Measurements from ENCODE around the gene IL3RA. TPM values are rescaled to one million over a fixed set of nuclear protein-coding genes. Genes with fewer than 3 reads are reported as not detected.
A peak's percentile ranks its signal among the peaks of the same experiment; 100 is the strongest.

The IL3RA gene
- total and polyA plus RNA-seq, 5 donors from 2014 or later: 0.18 to 1.2 TPM; not detected in 3

- ATAC-seq (ENCODE audit: low read depth in 2 of 2): peak; percentile 8 to 13
- no peaks in the 10 kb centered on the region for H3K9me3 Mint-ChIP-seq
- no peak for DNase-seq
- Histone ChIP-seq H3K4me1 (ENCODE audit: control insufficient read depth, insufficient read depth, low read length, poor library complexity, severe bottlenecking) (peaks cover 31% of the 10 kb centered on the region), H3K27me3 (ENCODE audit: control insufficient read depth, insufficient read depth, low read length) (no peaks in the 10 kb centered on the region), H3K27ac (ENCODE audit: insufficient read depth, low read length, poor library complexity, severe bottlenecking) (peak overlapping the region; percentile 97), H3K4me3 (ENCODE audit: low read depth, low read length) (peak overlapping the region; percentile 68), H3K36me3 (ENCODE audit: control insufficient read depth, insufficient read depth, low read length) (peaks cover 28% of the 10 kb centered on the region), H3K9me3 (ENCODE audit: control insufficient read depth in 2 of 2, low read length in 2 of 2) (no peaks in the 10 kb centered on the region)
- no peaks in the 10 kb centered on the region for H3K27me3 Mint-ChIP-seq
- peaks cover 4 to 64% (median 18%) of the 10 kb centered on the region in 4 donors for H3K4me1 Mint-ChIP-seq
- peak overlapping the region; percentile 89 to 96 (median 94) for H3K4me3 Mint-ChIP-seq
- H3K27ac Mint-ChIP-seq: peak overlapping the region; percentile 56 to 90 (median 84)
- peaks cover 23% of the 10 kb centered on the region for H3K36me3 Mint-ChIP-seq
Observed at GRCh38 chrX:1392376-1393068, 55.9 kb downstream of the IL3RA start.

- Mint-ChIP-seq H3K4me3 (peak overlapping the region; percentile 86 to 94 (median 88)), H3K36me3 (peaks cover 11% of the 10 kb centered on the region), H3K4me1 (peaks cover 4 to 49% (median 11%) of the 10 kb centered on the region in 4 donors), H3K9me3 (no peaks in the 10 kb centered on the region), H3K27me3 (no peaks in the 10 kb centered on the region), H3K27ac (peak overlapping the region; percentile 72 to 80 (median 76))
- Histone ChIP-seq H3K27ac (ENCODE audit: insufficient read depth, low read length, poor library complexity, severe bottlenecking) (no peak overlapping the region), H3K4me1 (ENCODE audit: control insufficient read depth, insufficient read depth, low read length, poor library complexity, severe bottlenecking) (peaks cover 28% of the 10 kb centered on the region), H3K36me3 (ENCODE audit: control insufficient read depth, insufficient read depth, low read length) (peaks cover 13% of the 10 kb centered on the region), H3K4me3 (ENCODE audit: low read depth, low read length) (no peak overlapping the region), H3K27me3 (ENCODE audit: control insufficient read depth, insufficient read depth, low read length) (no peaks in the 10 kb centered on the region), H3K9me3 (ENCODE audit: control insufficient read depth in 2 of 2, low read length in 2 of 2) (no peaks in the 10 kb centered on the region)
- no peak for ATAC-seq (ENCODE audit: low read depth in 2 of 2)
- DNase-seq: no peak
Observed at GRCh38 chrX:1393871-1394615, 57.5 kb downstream of the IL3RA start.

GRCh38 chrX:1394731-1395501 is 58.3 kb downstream of the IL3RA start:
- peaks cover 4% of the 10 kb centered on the region for H3K36me3 ChIP-seq (ENCODE audit: control insufficient read depth, insufficient read depth, low read length)
- Mint-ChIP-seq H3K27me3 (no peaks in the 10 kb centered on the region), H3K36me3 (peaks cover 11% of the 10 kb centered on the region), H3K4me3 (peak overlapping the region; percentile 8 to 89 (median 74)), H3K9me3 (no peaks in the 10 kb centered on the region), H3K27ac (peak overlapping the region in 2 of 3 donors; percentile 36 to 56), H3K4me1 (peaks cover 4 to 40% (median 11%) of the 10 kb centered on the region in 4 donors)
- no peak for ATAC-seq (ENCODE audit: low read depth in 2 of 2)
- H3K27me3 ChIP-seq (ENCODE audit: control insufficient read depth, insufficient read depth, low read length): no peaks in the 10 kb centered on the region
- no peak for DNase-seq
- H3K9me3 ChIP-seq (ENCODE audit: control insufficient read depth in 2 of 2, low read length in 2 of 2): no peaks in the 10 kb centered on the region
- no peak overlapping the region for H3K27ac ChIP-seq (ENCODE audit: insufficient read depth, low read length, poor library complexity, severe bottlenecking)
- no peak overlapping the region for H3K4me3 ChIP-seq (ENCODE audit: low read depth, low read length)
- peaks cover 22% of the 10 kb centered on the region for H3K4me1 ChIP-seq (ENCODE audit: control insufficient read depth, insufficient read depth, low read length, poor library complexity, severe bottlenecking)

GRCh38 chrX:1395646-1396216 is 59.1 kb downstream of the IL3RA start:
- H3K27ac Mint-ChIP-seq: no peak overlapping the region
- Histone ChIP-seq H3K4me3 (ENCODE audit: low read depth, low read length) (no peak overlapping the region), H3K4me1 (ENCODE audit: control insufficient read depth, insufficient read depth, low read length, poor library complexity, severe bottlenecking) (peaks cover 14% of the 10 kb centered on the region), H3K9me3 (ENCODE audit: control insufficient read depth in 2 of 2, low read length in 2 of 2) (no peaks in the 10 kb centered on the region), H3K27me3 (ENCODE audit: control insufficient read depth, insufficient read depth, low read length) (no peaks in the 10 kb centered on the region), H3K27ac (ENCODE audit: insufficient read depth, low read length, poor library complexity, severe bottlenecking) (no peak overlapping the region), H3K36me3 (ENCODE audit: control insufficient read depth, insufficient read depth, low read length) (no peaks in the 10 kb centered on the region)
- H3K9me3 Mint-ChIP-seq: no peaks in the 10 kb centered on the region
- DNase-seq: no peak
- ATAC-seq (ENCODE audit: low read depth in 2 of 2): no peak
- H3K4me1 Mint-ChIP-seq: peaks cover 4 to 33% (median 11%) of the 10 kb centered on the region in 4 donors
- H3K36me3 Mint-ChIP-seq: peaks cover 11% of the 10 kb centered on the region
- peak overlapping the region in 3 of 4 donors; percentile 16 to 80 (median 68) for H3K4me3 Mint-ChIP-seq
- H3K27me3 Mint-ChIP-seq: no peaks in the 10 kb centered on the region

- Mint-ChIP-seq H3K4me1 (peaks cover 4 to 27% (median 8%) of the 10 kb centered on the region in 4 donors), H3K4me3 (peak overlapping the region in 1 of 4 donors; percentile 38), H3K27me3 (no peaks in the 10 kb centered on the region), H3K36me3 (peaks cover 11% of the 10 kb centered on the region), H3K27ac (no peak overlapping the region), H3K9me3 (no peaks in the 10 kb centered on the region)
- Histone ChIP-seq H3K36me3 (ENCODE audit: control insufficient read depth, insufficient read depth, low read length) (no peaks in the 10 kb centered on the region), H3K27me3 (ENCODE audit: control insufficient read depth, insufficient read depth, low read length) (no peaks in the 10 kb centered on the region), H3K4me3 (ENCODE audit: low read depth, low read length) (no peak overlapping the region), H3K4me1 (ENCODE audit: control insufficient read depth, insufficient read depth, low read length, poor library complexity, severe bottlenecking) (peaks cover 6% of the 10 kb centered on the region), H3K27ac (ENCODE audit: insufficient read depth, low read length, poor library complexity, severe bottlenecking) (no peak overlapping the region), H3K9me3 (ENCODE audit: control insufficient read depth in 2 of 2, low read length in 2 of 2) (no peaks in the 10 kb centered on the region)
- ATAC-seq (ENCODE audit: low read depth in 2 of 2): no peak
- no peak for DNase-seq
Observed at GRCh38 chrX:1397001-1397400, 60.4 kb downstream of the IL3RA start.

GRCh38 chrX:1397441-1398270 is 61.1 kb downstream of the IL3RA start:
- no peak overlapping the region for H3K27ac Mint-ChIP-seq
- no peak for DNase-seq

More at GRCh38 chrX:1397441-1398270, 61.1 kb downstream of the IL3RA start:
- Histone ChIP-seq H3K4me1 (ENCODE audit: control insufficient read depth, insufficient read depth, low read length, poor library complexity, severe bottlenecking) (peaks cover 6% of the 10 kb centered on the region), H3K4me3 (ENCODE audit: low read depth, low read length) (no peak overlapping the region), H3K27me3 (ENCODE audit: control insufficient read depth, insufficient read depth, low read length) (no peaks in the 10 kb centered on the region), H3K27ac (ENCODE audit: insufficient read depth, low read length, poor library complexity, severe bottlenecking) (no peak overlapping the region), H3K36me3 (ENCODE audit: control insufficient read depth, insufficient read depth, low read length) (no peaks in the 10 kb centered on the region), H3K9me3 (ENCODE audit: control insufficient read depth in 2 of 2, low read length in 2 of 2) (no peaks in the 10 kb centered on the region)
- Mint-ChIP-seq H3K4me1 (peaks cover 4 to 27% (median 8%) of the 10 kb centered on the region in 4 donors), H3K27me3 (no peaks in the 10 kb centered on the region), H3K4me3 (peak overlapping the region in 1 of 4 donors; percentile 47), H3K9me3 (no peaks in the 10 kb centered on the region), H3K36me3 (peaks cover 11% of the 10 kb centered on the region)
- no peak for ATAC-seq (ENCODE audit: low read depth in 2 of 2)

Measured in CD4-positive, CD25-positive, alpha-beta regulatory T cell (primary cell).